Loucy (cell line): ENCODE data around the gene TRPM1.

Experiments used
- H2AFZ ChIP-seq: fragments of 200-600 bp; sonication (generic); 2 replicates; pipeline ENCODE4 v1.6.0; 2016; ENCODE audit warnings: antibody characterized with exemption, mild to moderate bottlenecking, low read length, moderate library complexity
- H3F3A ChIP-seq: fragments of 200-600 bp; 2 replicates; pipeline ENCODE4 v1.6.0; 2016; ENCODE audit warnings: antibody characterized with exemption, low read depth, mild to moderate bottlenecking
- H3K27me3 ChIP-seq: fragments of 200-600 bp; sonication (generic); 2 replicates; pipeline ENCODE4 v1.6.1; 2014; ENCODE audit warnings: low read length, mild to moderate bottlenecking; ENCODE audit not compliant: insufficient read depth, poor library complexity, severe bottlenecking
- H3K36me3 ChIP-seq: fragments of 200-600 bp; sonication (generic); 2 replicates; pipeline ENCODE4 v1.6.1; 2016; ENCODE audit warnings: low read length; ENCODE audit not compliant: insufficient read depth
- H3K4me1 ChIP-seq: fragments of 200-600 bp; sonication (generic); 2 replicates; pipeline ENCODE4 v1.5.1; 2014; ENCODE audit warnings: low read length, mild to moderate bottlenecking; ENCODE audit not compliant: insufficient read depth, poor library complexity, severe bottlenecking
- H3K4me2 ChIP-seq: fragments of 200-600 bp; sonication (generic); 2 replicates; pipeline ENCODE4 v1.6.0; 2014; ENCODE audit warnings: antibody characterized with exemption, low read length, low read depth, mild to moderate bottlenecking; ENCODE audit not compliant: poor library complexity, severe bottlenecking
- H3K4me3 ChIP-seq: fragments of 200-600 bp; sonication (generic); 2 replicates; pipeline ENCODE4 v1.5.1; 2014; ENCODE audit warnings: low read length, mild to moderate bottlenecking, mixed read lengths; ENCODE audit not compliant: poor library complexity, severe bottlenecking
- H3K79me2 ChIP-seq: fragments of 200-600 bp; sonication (generic); 2 replicates; pipeline ENCODE4 v1.6.1; 2014; ENCODE audit warnings: low read length; ENCODE audit not compliant: insufficient read depth
- H3K9ac ChIP-seq: fragments of 200-600 bp; sonication (generic); 2 replicates; pipeline ENCODE4 v1.6.0; 2014; ENCODE audit warnings: mild to moderate bottlenecking, low read depth, low read length, moderate library complexity; ENCODE audit not compliant: poor library complexity, severe bottlenecking
- H3K9me2 ChIP-seq: fragments of 200-600 bp; sonication (generic); replicated peaks from 2 replicates; pipeline ENCODE4 v1.6.1; 2016; ENCODE audit warnings: low read depth, low read length, mixed read lengths
- H3K9me3 ChIP-seq: fragments of 200-600 bp; sonication (generic); 2 replicates; pipeline ENCODE4 v1.6.1; 2014; ENCODE audit warnings: mild to moderate bottlenecking, antibody characterized with exemption, low read length, low read depth; ENCODE audit not compliant: insufficient read depth
- H4K20me1 ChIP-seq: fragments of 200-600 bp; sonication (generic); 2 replicates; pipeline ENCODE4 v1.6.0; 2014; ENCODE audit warnings: antibody characterized with exemption, low read length, mild to moderate bottlenecking; ENCODE audit not compliant: insufficient read depth, poor library complexity, severe bottlenecking
- EZH2phosphoT487 ChIP-seq: fragments of 200-600 bp; IDR thresholded peaks from 2 replicates; pipeline ENCODE4 v1.6.1; 2018; ENCODE audit warnings: antibody characterized with exemption, mild to moderate bottlenecking, moderate library complexity, borderline replicate concordance
- TF ChIP-seq, protein P1 (sequence below): fragments of 200-600 bp; sonication (generic); conservative IDR thresholded peaks from 2 replicates; pipeline ENCODE4 v1.5.1; 2014; ENCODE audit warnings: mild to moderate bottlenecking, antibody characterized with exemption, low read length

Gene TRPM1

DNA sequence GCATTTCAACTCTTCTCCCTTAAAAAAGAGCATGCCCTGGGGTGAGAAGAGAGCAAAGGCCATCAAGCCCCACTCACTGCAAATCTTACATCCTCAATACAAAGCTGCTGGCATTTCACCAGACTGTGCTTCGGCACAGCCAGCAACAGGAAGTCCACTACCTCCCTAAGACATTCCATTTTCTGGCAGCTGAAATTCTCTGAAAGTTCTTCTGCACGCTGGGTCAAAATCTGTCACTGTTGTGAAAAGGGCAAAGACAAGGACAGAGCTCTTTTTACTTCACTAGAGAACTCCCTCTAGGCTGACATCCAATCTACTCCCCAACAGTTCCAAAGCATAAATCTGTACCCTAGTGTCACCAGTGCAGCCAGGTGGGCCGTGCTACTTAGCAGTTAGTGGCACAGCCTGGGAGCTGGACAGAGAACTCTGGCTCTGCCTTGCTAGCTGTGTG lies 116.4 kb downstream of the TRPM1 start:
- Histone ChIP-seq H3K9me2 (no peaks in the 10 kb centered on the region), H3K4me3 (peak overlapping the region; percentile 38), H3K9me3 (no peaks in the 10 kb centered on the region), H3K27me3 (no peaks in the 10 kb centered on the region), H3K4me1 (peaks cover 72% of the 10 kb centered on the region), H3F3A (no peaks in the 10 kb centered on the region), H3K79me2 (peaks cover 97% of the 10 kb centered on the region), H3K36me3 (peaks cover 15% of the 10 kb centered on the region; the same call in 1 of the 2 replicates), H4K20me1 (peaks cover 29% of the 10 kb centered on the region), H3K4me2 (peak overlapping the region; percentile 64), H3K9ac (peak overlapping the region; percentile 34), H2AFZ (no peak overlapping the region)
- no peak for TF ChIP-seq EZH2phosphoT487
- TF ChIP-seq, protein P1, sequence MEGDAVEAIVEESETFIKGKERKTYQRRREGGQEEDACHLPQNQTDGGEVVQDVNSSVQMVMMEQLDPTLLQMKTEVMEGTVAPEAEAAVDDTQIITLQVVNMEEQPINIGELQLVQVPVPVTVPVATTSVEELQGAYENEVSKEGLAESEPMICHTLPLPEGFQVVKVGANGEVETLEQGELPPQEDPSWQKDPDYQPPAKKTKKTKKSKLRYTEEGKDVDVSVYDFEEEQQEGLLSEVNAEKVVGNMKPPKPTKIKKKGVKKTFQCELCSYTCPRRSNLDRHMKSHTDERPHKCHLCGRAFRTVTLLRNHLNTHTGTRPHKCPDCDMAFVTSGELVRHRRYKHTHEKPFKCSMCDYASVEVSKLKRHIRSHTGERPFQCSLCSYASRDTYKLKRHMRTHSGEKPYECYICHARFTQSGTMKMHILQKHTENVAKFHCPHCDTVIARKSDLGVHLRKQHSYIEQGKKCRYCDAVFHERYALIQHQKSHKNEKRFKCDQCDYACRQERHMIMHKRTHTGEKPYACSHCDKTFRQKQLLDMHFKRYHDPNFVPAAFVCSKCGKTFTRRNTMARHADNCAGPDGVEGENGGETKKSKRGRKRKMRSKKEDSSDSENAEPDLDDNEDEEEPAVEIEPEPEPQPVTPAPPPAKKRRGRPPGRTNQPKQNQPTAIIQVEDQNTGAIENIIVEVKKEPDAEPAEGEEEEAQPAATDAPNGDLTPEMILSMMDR = no peak

DNA sequence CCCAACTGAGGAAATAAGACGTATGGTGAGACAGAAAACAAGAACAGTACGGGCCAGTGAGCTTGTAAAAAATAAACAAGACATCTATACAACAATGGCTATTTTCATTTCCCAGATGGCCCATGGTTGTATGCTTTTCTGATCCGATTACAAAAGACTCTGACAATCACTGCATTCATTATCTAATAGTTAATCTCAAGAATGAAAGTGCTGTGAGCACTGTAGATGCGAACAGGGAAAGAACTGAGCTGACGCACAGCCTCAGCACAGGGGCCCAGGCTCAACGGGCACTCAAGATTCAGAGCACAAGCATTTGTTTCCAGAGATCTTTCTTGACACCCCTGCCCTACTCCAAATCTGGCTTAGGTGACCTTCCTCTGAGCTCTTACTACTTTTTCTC lies 117.0 kb downstream of the TRPM1 start:
- Histone ChIP-seq H3K9me3 (no peaks in the 10 kb centered on the region), H3K27me3 (no peaks in the 10 kb centered on the region), H3K4me1 (peaks cover 72% of the 10 kb centered on the region), H2AFZ (no peak overlapping the region), H3K9ac (peak overlapping the region; percentile 4), H3K79me2 (peaks cover 97% of the 10 kb centered on the region), H3K9me2 (no peaks in the 10 kb centered on the region), H3K4me2 (peak overlapping the region; percentile 64), H3K36me3 (peaks cover 20% of the 10 kb centered on the region; the same call in 1 of the 2 replicates), H3K4me3 (peak overlapping the region; percentile 38), H4K20me1 (peaks cover 29% of the 10 kb centered on the region), H3F3A (no peaks in the 10 kb centered on the region)
- TF ChIP-seq, protein P1 = no peak
- no peak for TF ChIP-seq EZH2phosphoT487

DNA sequence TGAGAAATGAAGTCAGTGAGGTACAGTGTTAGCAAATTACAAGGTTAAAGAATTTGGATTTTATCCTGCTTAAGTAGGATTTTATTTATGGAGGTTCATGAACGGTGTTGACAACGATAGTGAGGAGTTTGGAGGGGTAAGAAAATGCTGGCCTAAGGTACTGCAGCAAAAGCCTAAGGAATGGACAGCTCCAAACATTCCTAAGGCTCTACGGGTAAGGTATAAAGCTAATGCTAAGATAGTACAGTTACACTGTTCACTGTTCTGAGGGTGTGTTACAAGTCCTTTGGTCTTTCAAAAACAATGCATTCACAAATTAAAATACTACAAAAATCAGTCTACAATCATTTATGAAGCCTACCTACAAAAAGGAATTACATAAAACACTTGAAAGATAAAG lies 117.4 kb downstream of the TRPM1 start:
- no peaks in the 10 kb centered on the region for H3K9me3 ChIP-seq
- no peaks in the 10 kb centered on the region for H3K9me2 ChIP-seq
- no peak overlapping the region for H2AFZ ChIP-seq
- peak overlapping the region; percentile 64 for H3K4me2 ChIP-seq
- peaks cover 97% of the 10 kb centered on the region for H3K79me2 ChIP-seq
- H3F3A ChIP-seq = no peaks in the 10 kb centered on the region; the same call in 1 of the 2 replicates
- TF ChIP-seq, protein P1 = no peak
- TF ChIP-seq EZH2phosphoT487 = no peak
- peak overlapping the region; percentile 38 for H3K4me3 ChIP-seq
- H3K27me3 ChIP-seq = no peaks in the 10 kb centered on the region
- peak overlapping the region; percentile 34 for H3K9ac ChIP-seq
- H3K36me3 ChIP-seq = peaks cover 22% of the 10 kb centered on the region; the same call in 1 of the 2 replicates
- peaks cover 31% of the 10 kb centered on the region for H4K20me1 ChIP-seq
- peaks cover 73% of the 10 kb centered on the region for H3K4me1 ChIP-seq
